Limb (tissue), 2 donors: Measurements from ENCODE around the gene MRPL38.

Experiments used
- DNase-seq, 2 donors: peaks; one replicate each; pipeline ENCODE4 v3.0.0-alpha.2; 2016; ENCODE audit errors: extremely low spot score in 2 of 2

Gene MRPL38

DNA sequence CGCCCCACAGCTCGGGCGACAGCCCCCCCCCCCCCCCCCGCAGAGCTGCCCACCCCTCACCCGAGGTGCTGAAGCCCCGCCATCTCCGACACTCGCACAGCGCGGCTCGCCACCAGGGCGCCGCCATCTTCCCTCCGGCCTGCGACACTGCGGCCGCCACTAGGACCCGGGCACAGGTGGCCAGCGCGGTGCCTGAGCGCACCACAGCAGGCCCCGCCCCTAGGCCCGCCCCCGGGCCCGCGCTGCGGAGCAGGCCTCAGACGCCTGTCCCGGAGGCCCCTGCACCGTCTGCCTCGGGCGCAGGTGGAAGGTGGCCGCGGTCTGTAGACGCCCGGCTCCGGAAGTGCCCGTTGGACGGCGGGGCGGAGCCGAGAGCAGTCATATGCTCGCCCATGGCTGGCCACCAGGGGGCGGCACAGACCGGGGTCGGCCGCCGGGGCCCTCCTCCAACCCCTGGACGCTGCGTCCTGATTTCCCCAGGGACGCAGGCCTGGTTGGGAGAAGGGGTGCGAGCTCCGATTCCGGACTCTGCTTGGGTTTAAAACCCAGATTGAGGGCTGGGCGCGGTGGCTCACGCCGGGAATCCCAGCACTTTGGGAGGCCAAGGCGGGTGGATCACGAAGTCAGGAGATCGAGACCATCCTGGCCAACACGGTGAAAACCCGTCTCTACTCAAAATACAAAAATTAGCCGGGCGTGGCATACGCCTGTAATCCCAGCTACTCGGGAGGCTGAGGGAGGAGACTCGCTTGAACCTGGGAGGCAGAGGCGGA, at the start of gene MRPL38:
Gene MRPL38 (minus strand): TSS at position 136 of the 773 bp plus-strand sequence. CDS start 9 bp downstream, at position 127.
- DNase-seq: peak; percentile 89 to 93

DNA sequence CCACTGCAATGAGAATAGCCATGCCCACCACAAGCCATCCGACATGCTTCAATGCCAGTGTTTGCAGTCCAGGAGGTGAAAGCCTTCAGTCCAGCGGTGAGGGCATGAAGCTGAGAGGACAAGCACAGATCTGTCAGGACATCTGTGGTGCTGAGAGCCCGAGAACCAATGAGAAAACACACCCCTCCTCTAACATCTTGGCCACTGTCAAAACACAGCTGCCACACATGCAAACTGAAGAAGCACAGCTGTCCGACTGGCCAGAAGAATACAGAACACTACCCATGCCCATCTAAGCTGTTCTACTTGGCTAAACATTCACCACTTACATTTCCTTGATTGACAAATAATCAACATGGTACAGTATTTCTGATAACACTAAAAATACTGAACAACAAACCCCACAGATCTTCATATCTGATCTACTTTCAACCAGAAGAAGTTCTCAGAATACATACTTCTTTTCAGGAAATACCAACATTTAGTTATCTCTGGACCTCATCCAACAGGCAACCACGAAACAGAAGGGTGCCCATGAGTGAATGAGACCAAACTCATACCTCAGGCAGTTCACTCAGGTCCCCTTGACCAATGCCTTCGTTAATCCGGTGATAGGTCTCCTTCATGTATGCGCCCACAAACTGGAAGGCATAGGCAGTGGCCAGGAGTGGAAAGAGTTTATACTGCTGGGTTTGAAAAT, 46.3 kb upstream of the MRPL38 start:
- DNase-seq: peak in 1 of 2 donors; percentile 29

DNA sequence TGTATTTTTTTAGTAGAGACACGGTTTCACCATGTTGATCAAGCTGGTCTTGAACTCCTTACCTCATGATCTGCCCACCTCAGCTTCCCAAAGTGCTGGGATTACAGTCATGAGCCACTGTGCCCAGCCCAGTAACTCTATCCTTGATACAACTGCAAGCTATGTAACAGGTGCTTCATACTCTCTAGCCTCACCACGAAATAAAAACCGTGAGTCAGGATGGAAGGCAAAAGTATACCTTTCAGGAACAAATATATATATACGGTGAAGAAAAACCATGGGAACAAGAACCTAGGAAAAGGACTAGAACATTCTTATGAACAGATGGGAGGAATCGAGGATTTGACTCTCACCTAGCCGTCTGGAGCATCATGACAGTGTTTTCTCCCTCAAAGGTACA, 45.7 kb upstream of the MRPL38 start:
- DNase-seq: no peak

DNA sequence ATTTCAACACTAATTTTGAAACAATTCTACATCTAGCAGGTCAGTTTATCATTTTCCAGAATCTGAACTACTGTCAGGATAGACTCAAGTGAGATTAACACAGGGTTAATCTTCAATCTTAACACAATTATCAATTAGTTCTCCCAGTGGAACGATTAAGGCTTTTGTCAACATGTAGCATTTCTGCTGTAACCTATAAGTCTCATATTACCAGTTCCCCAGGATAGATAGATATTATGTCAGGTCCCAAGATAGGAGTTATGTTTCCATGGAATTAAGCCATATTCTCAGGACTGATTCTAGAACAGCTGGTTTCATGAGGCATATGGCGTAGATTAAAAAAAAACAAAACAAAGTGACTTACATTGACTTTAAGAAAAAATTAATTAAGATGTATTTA, 40.5 kb upstream of the MRPL38 start:
- no peak for DNase-seq

DNA sequence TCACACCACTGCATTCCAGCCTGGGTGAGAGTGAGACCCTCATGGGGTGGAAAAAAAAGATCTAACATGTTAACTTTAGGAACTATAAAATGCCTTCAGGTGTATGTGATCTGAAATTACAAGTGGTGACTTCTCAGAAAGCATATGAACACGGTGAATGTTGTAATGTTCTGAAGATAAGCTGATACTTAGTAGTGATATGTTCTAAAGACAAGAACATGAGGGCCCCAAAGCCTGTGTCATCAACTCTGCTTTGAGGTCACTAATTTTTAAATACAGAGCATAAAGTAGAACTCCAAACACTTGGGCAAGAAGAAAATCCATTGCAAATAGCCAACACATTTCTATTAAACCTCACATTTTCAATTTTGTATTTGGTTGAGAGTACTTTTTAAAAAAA, 38.8 kb upstream of the MRPL38 start:
- no peak for DNase-seq

DNA sequence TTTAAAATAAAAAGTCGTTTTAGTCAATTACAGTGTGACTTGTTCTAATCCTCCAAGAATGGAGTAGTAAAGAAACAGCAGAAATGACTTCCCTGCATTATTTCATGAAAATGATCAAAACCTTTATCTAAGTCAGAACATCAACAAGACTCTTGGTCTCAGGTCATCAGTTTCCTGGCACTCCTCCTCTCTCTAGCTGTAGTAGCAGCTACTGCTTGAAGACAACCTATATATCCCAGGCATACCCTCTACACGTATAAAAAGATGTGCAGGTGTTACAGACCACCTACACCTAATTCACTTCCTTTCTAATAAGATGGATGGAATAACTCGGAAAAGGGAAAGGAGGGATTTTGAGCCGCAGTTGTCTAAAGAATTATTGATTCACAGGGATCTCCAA, 37.8 kb upstream of the MRPL38 start:
- no peak for DNase-seq

DNA sequence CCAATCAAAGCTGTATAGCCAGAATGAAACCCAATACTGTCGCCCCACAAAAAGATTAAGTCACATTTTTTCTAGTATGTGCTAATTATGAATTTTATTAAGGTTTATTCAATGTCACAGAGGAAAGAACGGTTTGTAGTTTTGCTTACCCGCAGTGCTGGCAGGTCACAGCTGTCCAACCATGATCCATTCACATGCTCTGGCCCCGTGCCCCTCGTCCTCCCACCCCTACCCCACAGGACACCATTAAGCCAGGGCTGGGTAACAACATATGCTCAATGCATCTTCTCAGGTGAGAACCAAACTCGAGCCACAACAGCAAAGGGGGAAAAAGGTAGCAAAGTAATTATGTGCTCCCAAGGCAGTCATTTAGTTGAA, 36.7 kb upstream of the MRPL38 start:
- no peak for DNase-seq

DNA sequence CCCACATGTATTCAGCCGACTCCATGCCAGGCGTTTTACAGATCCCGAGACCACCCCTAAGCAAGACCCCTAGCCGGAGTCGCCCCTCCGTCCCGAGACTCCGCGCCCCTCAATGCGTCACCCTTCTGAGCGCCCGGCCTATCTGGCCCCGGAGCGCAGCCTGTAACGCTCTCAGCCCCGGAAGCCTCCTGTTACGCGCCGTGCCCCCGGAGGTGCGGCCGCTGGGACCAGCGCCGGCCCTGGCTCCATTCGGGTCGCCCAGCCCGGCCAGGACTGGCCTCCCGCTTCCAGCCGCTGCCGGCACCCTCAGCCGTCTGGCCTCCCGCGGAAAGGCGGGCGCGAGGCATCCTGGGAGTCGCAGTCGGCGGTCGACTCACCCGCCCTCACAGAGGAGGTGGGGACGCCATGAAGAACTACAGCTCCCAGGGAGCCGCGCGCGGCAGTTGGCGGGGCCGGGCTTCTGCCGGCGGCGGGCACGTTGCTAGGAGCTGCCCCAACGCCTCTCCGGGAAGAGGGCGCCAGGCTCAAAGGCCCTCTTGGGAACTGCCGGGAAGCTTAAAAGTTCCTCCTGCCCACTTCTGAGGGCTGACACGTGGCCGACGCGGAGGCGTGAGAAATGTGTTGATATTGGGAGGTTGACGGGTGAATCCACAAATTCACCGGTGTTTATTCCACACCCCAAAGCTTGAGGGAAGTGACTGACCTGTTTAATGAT, 36.2 kb upstream of the MRPL38 start, which contains the start of gene FBF1:
Gene FBF1 (minus strand): TSS at position 316 of the 715 bp plus-strand sequence. CDS start 2,893 bp downstream, outside the sequence.
- DNase-seq: peak; percentile 92 to 95

DNA sequence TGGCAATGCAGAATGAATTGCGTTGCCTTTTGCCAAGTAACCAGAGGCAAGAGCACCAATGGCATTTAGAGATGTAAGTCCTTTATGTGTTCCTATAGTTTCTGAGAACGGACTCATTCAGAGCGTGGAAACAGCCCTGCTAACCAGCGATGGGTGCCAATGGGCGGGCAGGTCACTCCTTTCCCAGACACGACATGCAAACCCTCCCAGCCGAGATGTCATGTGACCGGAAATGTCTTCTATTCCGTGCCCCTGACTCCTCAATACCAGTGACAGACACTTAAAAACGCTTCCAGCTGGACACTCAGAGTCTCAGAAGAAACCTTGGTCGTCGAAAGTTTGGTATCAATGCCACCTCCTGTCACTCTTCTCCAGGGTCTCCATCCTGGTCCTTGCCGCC, 33.0 kb upstream of the MRPL38 start:
- no peak for DNase-seq

DNA sequence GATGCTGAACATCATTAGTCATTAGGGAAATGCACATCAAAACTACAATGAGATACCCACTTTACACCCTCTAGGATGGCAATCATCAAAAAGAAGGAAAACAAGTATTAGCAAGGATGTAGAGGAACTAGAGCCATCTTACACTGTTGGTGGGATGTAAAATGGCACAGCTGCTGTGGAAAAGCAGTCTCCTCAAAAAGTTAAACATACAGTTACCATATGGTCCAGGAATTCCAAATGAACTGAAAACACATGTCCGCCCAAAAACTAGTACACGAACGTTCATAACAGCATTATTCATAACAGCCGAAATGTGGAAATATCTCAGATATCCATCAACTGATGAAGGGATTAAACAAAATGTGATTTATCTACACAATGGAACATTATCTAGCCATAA, 29.1 kb upstream of the MRPL38 start:
- no peak for DNase-seq

DNA sequence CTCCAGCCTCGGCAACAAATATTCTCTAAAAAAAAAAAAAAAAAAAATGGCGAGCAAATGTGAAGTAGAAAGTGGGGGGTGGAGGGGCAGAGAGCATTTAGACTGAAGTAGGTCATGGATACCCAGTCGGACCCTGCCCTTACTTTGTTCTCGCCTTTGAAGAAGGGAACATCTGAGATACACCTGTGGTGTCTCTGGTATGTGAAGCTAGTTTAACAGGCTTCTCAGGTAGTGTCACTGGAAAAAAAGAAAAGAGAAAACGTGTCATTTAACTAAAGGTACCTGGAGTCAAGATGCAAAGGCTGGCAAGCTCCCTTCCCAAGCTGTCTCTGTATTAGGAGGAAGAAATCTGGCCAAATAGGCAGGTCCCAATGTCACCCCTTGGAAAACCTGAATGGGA, 28.2 kb upstream of the MRPL38 start:
- no peak for DNase-seq

DNA sequence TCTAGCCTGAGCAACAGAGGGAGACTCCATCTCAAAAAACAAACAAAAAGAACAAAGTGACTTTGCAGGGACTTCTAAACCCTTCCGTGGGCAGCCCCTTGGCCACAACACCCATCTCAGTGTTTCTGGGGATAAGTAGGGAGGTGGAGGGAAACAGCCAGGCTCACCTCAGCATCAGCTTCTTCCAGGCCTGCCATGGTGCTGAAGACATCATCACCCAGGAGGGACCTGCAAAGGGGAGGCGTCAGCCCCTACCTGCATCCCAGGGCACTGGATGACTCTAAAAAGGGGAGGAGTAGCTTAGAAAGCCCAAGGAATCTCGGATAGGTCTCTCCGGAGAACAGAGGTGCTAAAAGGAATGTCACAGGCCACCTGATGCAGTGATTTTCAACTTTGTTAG, 26.4 kb upstream of the MRPL38 start:
- no peak for DNase-seq

DNA sequence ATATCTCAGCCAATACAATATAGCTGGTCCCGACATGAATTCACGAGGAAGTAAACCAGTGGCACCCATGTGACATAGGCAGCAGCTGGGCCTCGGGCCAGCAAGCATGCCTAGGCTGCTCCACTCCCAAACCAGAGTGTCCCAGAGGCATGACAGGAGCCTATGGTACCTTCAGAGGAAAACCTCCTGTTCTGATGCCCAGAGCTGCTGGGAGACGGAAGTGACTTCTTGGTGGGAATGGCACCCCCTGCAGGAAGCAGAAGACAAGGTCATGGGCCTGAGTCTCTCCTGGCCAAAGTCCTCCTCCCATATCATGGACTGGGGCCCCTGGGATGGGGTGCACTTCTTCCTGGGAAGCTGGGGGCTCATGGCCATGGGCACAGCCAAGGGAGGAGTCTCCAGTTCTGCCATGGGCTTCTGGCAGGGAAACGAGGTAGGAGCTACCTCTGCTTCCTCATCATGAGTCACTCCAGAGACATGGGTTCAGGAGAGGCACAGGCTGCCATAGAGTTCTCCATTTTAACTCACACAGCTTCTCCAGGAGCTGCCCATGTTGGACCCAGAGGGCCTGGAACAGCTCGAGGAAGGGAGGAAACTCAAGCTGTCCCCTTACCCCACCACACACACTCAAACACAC, 22.7 kb upstream of the MRPL38 start:
- no peak for DNase-seq

DNA sequence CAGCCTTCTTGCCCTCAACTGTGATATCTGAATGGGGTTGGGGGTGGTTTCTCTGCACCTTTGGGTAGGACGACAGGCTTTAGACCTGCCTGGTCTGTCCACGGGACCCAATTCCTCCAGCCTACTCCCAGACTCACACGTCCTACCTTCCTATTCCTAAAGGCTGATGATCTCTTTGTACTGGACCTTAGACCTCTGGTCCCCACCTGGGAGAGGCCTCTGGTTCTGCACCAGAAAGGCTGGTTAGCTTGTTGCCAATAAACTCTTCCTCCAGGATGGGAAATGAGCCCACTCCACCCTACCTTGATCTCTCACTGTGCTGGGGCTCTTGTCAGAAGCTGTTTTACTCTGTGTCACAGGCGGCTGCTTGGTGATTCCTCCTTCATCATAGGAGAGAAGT, 21.8 kb upstream of the MRPL38 start:
- no peak for DNase-seq

DNA sequence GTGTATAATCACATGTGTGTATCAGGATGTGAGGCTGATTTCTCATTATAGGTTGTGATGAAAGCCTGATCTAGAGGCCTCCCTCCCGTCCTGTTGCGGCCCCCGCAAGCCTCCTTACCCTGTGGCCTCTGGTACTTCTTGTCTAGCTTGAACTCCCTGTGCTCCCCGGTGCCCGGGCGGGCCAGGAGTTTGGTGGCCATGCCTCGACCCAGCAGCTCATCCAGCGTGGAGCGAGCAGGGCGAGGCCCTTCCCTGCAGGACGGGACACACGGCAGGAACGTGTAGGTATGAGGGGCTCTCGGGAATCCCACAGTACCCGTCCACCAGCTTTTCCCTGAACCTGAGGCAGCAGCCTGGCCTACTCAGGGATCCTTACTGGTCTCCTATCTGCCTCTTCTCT, 21.2 kb upstream of the MRPL38 start:
- no peak for DNase-seq

DNA sequence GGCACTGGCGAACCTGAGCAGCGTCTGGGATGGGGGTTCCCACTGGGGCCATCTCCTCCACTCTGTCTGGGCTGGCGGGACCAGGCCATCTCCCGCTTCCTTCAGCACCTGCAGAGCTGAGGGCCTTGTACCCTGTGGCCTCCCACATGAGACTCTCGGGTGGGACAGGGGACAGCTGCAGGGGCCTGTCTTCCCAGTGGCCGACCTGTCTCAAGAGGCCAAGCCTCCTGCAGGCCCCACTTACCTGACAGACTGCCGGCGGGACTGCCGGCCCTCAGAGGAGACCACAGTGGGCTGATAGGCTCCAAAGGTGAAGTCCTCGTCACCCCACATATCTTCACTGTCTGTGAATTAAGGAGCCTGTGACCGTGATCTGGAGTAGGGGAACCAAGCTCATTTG, 20.4 kb upstream of the MRPL38 start:
- no peak for DNase-seq

DNA sequence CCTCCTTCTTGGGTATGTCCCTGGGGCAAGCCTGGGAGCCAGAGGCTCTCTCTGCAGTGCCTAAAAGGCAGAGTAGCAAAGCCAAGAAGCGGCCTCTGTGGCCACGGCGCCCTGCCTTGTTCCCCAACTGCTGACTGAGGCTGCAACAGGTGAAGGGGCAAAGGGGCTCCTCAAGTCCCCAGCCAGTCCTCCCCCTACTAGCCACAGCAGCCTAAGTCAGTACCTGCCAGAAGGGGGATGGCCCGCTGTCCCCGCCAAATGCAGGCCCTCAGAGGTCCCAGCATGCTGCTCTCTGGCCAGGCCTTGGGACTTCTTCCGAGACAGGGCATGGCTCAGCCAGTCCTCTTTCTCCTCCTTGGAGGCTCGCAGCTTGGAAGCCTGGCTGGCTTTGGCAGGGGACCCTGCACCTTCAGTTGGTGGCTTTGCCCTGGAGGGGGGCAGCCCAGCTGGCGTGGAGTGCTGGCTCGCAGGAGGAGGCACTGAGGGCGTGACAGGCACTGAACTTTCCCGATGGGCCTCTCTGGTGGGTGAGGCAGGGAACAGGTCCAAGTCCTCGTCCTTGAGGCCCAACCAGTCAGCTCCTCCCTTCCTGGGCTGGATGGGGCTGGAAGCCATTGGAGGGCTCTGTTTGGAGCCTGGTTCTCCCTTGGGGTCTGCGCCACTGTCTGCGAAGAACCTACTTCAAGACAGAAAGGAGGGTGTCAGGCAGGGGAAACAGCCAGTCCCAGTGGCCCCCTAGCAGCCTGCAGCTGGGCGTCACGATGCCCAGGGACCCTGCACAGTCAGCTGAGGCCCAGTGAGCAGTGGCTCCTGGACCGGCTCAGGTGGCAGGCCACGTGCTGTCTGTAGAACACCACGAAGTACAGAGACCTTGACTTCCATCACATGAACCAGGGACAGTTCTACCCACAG, 18.5 kb upstream of the MRPL38 start:
- no peak for DNase-seq

DNA sequence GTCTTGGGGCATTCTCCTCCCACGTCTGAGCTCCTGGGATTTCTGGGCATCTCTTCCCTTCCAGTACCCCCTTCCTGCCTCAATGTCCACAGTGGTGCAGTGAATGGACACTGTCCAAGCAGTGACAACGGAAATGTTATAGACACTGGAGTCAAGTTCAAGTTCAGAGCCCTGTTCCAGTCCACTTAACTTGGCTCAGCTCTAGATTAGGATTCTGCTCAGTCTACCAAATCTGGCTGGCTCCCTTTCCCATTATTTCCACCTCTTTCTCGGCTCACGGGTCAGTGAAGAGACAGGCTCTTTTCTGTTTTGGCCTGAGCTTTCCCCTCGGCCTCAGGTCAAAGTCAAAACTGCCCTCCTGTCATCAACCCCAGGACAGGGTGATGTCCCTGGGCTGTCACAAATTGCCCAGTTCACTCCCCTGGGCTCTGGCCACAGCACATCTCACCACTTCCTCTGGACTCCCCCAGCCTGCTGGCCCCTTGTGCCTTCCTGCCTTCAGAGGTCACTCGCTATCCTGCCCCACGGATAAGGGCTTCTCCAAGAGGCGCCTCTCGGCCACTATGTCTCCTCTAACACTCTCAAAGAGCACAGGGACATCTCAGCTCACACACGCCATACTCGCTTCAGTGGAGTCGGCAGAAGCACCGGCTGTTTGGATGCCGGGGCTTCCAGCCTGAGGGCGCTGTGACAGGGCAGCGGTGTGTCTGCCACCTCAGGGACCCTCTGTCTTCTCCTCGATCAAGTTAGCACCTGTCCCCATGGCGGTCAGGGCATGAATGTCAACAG, 17.7 kb upstream of the MRPL38 start:
- no peak for DNase-seq

DNA sequence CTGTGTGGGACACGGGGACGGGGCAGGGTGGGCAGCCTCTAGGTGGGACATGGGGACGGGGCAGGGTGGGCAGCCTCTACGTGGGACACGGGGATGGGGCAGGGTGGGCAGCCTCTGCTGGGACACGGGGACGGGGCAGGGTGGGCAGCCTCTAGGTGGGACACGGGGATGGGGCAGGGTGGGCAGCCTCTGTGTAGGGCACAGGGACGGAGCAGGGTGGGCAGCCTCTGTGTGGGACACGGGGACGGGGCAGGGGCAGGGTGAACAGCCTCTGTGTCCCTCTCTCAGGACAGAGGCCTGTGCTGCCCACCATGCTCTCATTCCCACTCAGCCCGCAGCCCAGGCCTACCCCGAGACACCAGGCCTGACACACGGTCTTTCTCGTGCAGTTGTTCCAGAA, 16.9 kb upstream of the MRPL38 start:
- no peak for DNase-seq

DNA sequence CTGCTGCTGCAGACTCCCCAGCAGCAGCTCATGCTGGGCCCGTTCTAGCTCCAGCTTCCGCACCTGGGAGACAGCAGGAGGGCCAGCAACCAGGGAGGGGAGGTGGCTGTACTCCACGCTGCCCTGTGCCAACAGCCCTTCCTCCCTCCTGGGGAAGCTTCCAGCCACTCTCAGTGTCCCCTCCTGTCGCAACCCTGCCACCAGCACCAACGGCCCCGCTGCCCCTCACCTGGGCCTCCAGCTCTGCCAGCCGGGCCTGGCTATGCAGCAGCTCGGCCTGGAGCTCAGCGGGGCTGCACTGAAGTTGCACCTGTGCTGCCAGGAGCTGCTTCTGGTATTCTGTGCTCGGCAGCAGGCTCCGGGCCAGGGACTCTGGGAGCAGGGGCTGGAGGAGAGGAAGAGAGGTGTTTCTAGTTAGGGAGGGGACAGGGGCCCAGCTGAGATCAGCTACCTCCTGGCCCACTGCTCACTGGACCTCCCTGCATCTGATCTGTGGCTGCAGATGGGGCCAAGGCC, 15.4 kb upstream of the MRPL38 start:
- no peak for DNase-seq
